Transverse colon (tissue), 4 donors: ENCODE measurements around the gene ADCY2.

ENCODE experiments used
- EP300 ChIP-seq: sonication (generic); formaldehyde crosslinking; IDR thresholded peaks from one replicate; pipeline ENCODE4 v1.6.1; 2017; ENCODE audit warnings: antibody characterized with exemption, low read depth
- POLR2A ChIP-seq: fragments of 450-650 bp; IDR thresholded peaks from one replicate; pipeline ENCODE4 v1.6.1; 2016; ENCODE audit warnings: antibody characterized with exemption, mild to moderate bottlenecking, moderate library complexity
- POLR2AphosphoS5 ChIP-seq, 3 donors: sonication (generic); formaldehyde crosslinking; IDR thresholded peaks; one replicate each; pipeline ENCODE4 v1.6.1; 2016; ENCODE audit warnings: antibody characterized with exemption in 3 of 3
- TF ChIP-seq, protein P1 (sequence below), 5 experiments: fragments of 200-600 bp in 3 of 5; fragments of 450-650 bp in 2 of 5; sonication (generic) in 3 of 5; IDR thresholded peaks; 1 replicate in 2 of 5; 2 replicates in 3 of 5; pipeline ENCODE4 v1.5.1; 2016 to 2017; ENCODE audit warnings: antibody characterized with exemption in 5 of 5, inconsistent platforms in 3 of 5, mild to moderate bottlenecking in 2 of 5, moderate library complexity in 1 of 5

DNA sequence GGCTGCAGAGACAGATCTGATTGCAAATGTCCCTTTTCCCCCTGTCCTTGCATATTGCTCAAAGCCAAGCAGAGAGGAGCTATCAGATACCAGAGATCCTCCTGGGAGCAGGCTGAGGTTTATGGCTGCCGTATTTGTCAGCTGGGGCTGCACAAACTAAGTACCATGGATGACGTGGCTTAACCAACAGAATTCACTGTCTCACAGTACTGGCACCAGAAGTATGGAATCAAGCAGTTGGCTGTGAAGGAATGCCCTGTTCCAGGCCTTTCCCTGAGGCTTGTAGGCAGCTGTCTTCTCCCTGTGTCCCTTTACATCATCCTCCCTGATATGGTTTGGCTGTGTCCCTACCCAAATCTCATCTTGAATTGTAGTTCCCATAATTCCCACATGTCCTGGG, 452.4 kb downstream of the ADCY2 start:
- TF ChIP-seq, protein P1, sequence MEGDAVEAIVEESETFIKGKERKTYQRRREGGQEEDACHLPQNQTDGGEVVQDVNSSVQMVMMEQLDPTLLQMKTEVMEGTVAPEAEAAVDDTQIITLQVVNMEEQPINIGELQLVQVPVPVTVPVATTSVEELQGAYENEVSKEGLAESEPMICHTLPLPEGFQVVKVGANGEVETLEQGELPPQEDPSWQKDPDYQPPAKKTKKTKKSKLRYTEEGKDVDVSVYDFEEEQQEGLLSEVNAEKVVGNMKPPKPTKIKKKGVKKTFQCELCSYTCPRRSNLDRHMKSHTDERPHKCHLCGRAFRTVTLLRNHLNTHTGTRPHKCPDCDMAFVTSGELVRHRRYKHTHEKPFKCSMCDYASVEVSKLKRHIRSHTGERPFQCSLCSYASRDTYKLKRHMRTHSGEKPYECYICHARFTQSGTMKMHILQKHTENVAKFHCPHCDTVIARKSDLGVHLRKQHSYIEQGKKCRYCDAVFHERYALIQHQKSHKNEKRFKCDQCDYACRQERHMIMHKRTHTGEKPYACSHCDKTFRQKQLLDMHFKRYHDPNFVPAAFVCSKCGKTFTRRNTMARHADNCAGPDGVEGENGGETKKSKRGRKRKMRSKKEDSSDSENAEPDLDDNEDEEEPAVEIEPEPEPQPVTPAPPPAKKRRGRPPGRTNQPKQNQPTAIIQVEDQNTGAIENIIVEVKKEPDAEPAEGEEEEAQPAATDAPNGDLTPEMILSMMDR (IDR thresholded peaks at IDR 0.05): no peak
- TF ChIP-seq POLR2A (no peak), POLR2AphosphoS5 (IDR thresholded peaks at IDR 0.05) (no peak), EP300 (no peak)
